GM18511 (cell line): Measurements from ENCODE around the gene PHF13.
"Not testable (repeated sequence)": the region's sequence is repeated elsewhere in the genome, so short reads cannot be mapped to it uniquely, and the experiment has no call there.

Experiments used
- ATAC-seq: cut with Tn5 transposase; IDR thresholded peaks from one replicate; pipeline ENCODE4 v1.9.1; 2021; ENCODE audit warnings: mild to moderate bottlenecking, moderate library complexity; ENCODE audit not compliant: unreplicated experiment

PHF13 gene

GRCh38 chr1:6627031-6627430 lies 13.5 kb downstream of the PHF13 start:
- ATAC-seq = no peak

- no peak for ATAC-seq
Observed at GRCh38 chr1:6627841-6628545, 14.5 kb downstream of the PHF13 start.

- ATAC-seq = no peak
Observed at GRCh38 chr1:6628971-6629479, 15.5 kb downstream of the PHF13 start.

GRCh38 chr1:6630027-6630426 lies 16.5 kb downstream of the PHF13 start:
- ATAC-seq = no peak

GRCh38 chr1:6631058-6631457 lies 17.5 kb downstream of the PHF13 start:
- no peak for ATAC-seq

- no peak for ATAC-seq
Observed at GRCh38 chr1:6632588-6633514, 19.3 kb downstream of the PHF13 start.

- ATAC-seq = no peak
Observed at GRCh38 chr1:6634371-6635052, 21.0 kb downstream of the PHF13 start.

- no peak for ATAC-seq
Observed at GRCh38 chr1:6635161-6635909, 21.8 kb downstream of the PHF13 start.

GRCh38 chr1:6635910-6636760 lies 22.6 kb downstream of the PHF13 start:
- no peak for ATAC-seq

GRCh38 chr1:6636778-6637177 lies 23.2 kb downstream of the PHF13 start:
- not testable (repeated sequence) for ATAC-seq

GRCh38 chr1:6637770-6638169 lies 24.2 kb downstream of the PHF13 start:
- ATAC-seq = no peak

GRCh38 chr1:6638226-6638625 lies 24.7 kb downstream of the PHF13 start:
- ATAC-seq = no peak

- not testable (repeated sequence) for ATAC-seq
Observed at GRCh38 chr1:6640867-6641266, 27.3 kb downstream of the PHF13 start.

- no peak for ATAC-seq
Observed at GRCh38 chr1:6645018-6645417, 31.5 kb downstream of the PHF13 start.

- ATAC-seq = no peak
Observed at GRCh38 chr1:6646499-6647148, 33.1 kb downstream of the PHF13 start.

- ATAC-seq = no peak
Observed at GRCh38 chr1:6648556-6648955, 35.0 kb downstream of the PHF13 start.

- no peak for ATAC-seq
Observed at GRCh38 chr1:6651909-6652308, 38.4 kb downstream of the PHF13 start.

- ATAC-seq = no peak
Observed at GRCh38 chr1:6652986-6653385, 39.5 kb downstream of the PHF13 start.
